ENCODE data around the gene MYO18B.

Gene MYO18B

DNA sequence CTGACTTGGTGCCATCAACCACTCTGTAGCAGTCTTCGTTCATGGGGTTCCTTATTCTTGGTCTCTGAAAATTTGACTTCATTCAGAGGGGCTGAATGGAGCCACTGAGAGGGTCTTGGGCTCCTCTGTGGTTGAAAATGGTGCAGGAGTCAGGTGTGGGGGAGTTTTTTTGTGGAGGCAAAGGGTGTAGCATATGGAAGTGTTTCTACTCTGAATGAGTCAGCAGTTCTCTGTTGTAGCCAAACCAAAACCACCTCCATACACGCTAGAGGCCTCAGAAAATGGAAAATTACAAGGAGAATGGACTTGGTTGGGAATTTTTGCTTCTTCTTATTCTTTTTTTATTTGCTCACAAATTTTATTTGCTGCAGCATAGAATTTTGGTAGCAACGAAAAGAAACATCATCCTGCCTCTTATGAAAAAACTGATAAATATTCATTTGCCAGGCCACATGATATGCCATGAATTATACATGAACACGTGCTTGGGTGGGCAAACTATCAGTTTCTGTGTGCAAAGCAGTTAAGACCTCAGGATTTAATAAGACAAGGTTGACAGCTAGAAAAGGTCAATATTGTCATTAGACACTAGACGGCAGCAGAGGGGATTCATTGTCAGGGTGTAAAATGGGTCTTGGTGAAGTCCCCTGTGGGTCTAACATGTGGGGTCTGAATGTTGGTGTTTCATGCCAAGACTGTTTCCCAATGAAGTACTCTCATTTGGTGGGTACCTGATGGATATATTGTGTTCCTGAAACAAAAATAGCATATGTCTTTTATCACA is 111.7 kb downstream of the MYO18B start:
- DNase-seq = peak; percentile 12

DNA sequence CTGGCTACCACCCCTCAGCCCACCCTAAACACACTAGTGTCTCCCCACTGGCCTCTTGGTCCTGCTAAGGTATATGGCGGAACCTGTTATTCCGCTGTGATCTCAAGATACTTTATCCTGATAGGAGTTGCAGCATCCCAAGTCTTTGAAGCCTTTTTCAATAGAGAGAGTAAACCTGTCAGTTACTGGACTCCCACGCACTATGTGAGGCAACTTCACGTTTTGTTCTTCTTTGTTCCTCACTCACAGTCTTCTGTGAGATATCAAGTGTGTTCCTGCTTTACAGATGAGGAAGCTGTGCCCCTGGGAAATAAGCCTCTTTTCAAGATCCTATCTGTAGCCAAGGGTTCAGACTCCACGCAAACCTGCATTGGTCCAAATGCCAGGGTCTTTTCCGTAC is 127.8 kb downstream of the MYO18B start:
- no peak for DNase-seq

DNA sequence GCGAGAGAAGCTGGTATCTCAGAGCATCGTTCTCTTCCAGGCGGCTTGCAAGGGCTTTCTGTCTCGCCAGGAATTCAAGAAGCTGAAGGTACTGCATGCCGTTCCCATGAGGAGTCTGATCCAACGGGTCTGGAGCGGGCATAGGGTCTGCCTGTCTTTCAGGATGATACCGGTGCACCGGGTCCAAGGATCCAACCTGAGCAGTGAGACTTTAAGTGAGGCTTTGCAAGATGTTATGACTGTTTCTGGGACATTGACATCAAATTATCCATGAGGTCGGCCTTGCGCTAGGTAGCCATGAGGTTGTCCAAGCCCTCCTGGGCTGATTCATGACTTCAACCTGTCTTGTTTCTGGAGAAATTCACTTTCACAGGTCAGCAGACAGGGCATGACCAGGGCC is 132.3 kb downstream of the MYO18B start:
- DNase-seq = no peak

DNA sequence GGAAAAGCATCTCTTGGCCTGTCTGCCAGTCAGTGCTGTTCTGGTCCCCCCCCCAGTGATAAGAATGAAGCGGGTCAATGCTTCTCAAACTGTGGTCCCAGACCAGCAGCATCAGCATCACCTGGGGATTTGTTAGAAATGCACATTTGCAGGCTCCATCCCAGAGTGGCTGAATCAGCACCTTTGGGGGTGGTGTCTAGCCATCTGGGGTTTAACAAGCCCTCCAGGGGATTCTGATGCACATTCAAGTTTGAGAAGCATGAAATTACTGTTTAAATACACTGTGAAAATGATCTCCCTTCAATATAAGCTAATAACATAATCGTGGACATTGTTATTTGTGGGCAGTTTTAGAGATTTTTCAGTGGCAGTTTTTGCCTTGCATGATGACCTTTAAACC is 133.5 kb downstream of the MYO18B start:
- DNase-seq = no peak

DNA sequence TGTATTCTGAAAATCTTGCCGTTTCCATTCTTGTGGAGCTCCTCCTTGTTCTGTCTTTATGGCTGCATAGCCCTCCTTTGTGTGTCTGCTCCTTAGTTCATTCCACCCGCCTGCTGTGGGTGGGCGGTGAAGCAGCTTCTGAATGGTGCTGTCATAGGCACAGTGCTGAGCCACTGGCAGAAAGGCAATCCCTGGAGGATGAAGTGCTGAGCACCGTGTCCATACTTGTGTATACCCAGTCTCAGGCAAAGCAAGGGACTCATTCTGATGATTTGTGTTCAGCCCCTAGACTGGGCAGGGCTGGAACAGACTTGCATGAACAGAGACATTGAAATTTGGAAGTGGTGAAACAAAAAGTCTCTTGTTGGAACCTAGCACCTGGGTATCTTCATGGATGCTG is 134.9 kb downstream of the MYO18B start:
- no peak for DNase-seq

DNA sequence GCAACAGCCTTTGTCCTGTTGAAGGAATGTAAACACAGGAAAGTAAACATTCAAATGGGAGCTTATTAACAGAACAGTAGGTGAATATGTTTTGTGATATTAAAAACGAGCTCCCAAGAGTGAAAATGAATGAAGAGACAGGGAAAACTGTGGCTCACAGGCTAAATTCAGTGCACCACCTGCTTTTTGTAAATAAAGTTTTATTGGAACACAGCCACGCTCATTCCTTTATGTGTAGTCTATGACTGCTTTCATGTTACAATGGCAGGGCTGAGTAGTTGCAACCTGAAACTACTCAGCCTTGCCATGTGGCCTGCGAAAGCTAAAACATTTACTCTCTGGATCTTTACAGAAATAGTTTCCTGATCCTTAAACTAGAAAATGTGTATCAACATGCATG is 136.9 kb downstream of the MYO18B start:
- DNase-seq = no peak

DNA sequence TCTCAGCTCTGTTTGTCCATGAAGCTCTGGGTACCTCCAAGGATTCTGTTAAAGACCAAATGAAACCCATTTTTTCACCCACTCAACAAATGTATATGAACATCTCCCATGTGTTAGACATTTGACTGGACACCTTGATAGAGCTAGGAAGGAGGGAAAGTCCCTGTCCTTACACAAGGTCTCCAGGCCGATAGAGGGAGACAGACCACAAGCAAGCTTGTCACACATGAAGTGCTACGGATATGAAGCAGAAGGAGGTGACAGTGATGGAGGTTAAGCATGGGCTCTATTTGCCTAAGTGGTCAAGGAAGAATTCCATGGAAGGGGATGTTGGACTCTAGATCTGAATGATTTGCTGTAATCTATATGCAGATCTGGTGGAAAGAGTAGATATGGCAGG is 138.5 kb downstream of the MYO18B start:
- no peak for DNase-seq

DNA sequence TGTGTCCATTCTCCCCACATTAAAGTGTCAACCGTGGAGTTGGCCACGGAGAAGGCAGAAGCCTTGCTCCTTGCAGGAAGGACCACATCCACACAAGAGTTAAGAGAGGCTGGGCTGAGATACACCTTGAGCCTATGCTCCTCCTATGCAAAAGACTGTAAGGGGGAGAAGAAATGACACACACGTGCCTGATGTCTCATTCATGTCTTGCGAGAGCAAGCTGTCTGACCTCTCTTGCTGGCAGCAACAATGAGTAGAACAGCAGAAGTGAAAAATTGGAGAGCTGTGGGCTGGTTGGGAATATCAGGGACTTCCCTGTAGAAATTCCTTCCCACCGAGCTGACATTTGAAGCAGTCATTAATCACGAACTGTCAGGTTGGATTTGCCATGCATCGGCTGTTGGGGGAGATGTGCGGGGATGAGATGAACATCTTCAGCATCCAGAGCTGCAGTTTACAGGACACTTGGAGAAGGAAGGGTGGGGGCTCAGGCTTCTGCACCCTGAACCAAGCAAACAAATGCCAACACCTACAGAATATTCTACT is 139.3 kb downstream of the MYO18B start:
- no peak for DNase-seq

DNA sequence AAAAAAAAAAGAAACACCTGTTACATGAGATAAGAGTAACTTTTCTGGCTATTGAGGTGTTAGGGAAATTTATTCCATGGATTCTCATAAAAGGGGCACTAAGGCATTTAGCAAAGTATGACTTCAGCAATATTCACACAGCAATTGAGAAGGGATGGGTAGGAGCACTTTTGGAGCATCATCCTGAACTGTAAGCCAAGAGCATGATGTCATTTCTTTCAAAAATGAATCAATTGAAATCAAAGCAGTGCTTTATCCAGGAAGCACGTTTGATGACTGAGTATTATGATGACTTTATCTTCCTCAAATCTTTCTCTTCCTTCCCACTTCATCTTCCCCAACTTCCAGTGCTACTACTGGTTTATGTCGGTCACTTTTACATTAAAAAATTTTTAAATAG is 140.4 kb downstream of the MYO18B start:
- DNase-seq = no peak

DNA sequence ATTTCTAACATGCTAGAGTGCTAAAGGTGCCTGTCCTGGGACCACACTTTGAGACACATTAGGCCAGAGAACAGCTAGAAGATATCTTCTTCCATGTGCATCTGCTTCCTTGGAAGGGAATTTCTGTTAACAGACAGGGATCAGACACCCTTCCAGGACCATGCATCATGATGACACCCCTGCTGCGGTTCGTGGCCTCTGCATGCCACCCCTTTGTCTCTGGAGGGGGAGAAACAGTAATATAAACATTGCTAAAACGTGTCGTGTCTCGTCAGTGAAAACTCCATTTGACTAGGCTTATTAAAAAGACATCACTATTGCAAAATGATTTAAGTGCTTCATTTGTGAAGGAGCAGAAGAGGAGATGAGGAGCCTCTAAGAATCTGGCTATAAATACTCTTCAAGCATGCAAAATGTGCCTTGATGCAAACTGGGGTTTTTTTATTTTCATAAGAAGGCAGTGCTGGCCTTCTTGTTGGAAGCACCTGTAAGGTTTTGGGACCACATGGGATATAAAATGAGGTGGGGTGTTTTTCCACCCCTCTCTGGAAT is 141.6 kb downstream of the MYO18B start:
- DNase-seq = no peak

DNA sequence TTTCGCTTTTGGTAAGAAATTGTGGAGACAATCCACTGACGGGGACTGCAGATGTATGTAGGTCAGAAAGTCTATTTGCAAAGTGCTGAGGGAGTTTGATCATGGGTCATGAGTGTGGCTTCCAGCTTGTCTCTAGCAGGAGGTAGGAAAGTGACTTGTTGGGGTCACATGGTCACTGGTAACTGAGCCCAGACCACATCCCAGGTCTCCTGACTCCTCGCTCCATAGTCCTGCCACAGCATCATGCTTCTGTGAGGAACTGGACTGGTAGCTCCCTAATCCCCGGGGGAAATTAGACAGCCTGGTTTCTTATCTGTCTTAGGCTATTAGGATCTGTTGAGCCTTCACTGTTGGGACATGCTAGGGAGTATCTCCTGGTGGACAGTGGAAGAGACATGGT is 142.1 kb downstream of the MYO18B start:
- DNase-seq = no peak

DNA sequence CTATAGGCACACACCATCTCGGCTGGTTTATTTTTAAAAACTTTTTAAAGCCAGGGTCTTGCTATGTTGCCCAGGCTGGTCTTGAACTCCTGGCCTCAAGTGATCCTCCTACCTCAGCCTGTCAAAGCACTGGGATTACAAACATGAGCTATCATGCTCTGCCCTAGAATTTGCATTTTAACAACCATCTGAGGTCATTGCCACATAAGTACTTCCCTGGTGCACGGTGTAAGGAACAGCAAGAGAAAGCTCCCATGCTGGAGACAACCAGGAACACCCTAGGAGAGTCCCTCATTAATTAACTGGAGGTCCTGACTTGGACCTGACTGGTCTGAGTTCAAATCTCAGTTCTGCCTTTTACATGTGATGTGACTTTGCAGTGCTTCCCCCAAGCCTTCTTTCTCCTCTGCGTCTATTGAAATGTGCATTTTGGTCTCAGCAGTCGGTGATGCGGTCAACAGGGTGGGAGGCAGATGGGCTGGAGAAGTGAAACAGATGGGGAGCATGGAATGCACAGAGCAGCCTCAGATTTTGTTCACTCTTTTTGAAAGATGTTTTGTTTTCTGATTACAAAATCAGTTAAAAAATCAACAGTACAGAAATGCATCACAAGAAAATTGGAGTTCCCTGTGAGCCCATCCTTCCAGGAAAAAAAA is 146.5 kb downstream of the MYO18B start:
- DNase-seq = no peak

DNA sequence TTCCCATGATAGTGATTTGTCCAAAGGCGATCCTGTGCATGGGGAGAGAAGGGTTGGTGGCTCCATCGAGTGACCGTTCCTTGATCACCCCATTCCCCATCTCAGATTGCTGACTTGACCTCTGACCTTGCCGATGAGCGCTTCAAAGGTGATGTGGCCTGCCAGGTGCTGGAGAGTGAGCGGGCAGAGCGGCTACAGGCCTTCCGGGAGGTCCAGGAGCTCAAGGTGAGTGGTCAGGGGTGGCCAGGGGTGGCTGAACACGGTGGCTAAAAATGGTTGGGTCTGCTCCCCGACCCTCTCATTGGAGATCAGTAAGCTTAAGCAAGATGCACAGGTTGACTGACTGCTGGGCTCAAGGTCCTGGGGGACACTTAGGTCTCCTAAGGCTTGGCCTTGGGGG is 148.7 kb downstream of the MYO18B start:
- no peak for DNase-seq

DNA sequence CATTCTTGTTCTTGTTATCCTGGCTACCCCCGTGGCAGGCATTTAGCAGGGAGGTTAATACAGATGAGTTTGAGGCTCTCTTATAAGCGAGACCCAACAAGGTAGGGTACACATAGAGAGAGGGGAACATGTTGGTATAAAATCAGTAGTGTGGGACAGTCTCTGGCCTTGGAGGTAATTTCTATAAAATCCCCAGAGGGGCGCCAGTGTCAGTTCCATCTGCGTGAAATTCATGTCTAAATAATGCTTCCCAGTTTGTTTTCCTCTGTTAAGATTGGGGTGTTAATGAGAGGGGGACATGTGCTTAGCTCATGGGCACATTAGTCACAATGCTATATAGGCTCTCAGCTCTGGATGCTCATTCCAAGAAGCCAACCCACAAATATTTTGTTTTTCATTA is 150.7 kb downstream of the MYO18B start:
- DNase-seq = no peak

DNA sequence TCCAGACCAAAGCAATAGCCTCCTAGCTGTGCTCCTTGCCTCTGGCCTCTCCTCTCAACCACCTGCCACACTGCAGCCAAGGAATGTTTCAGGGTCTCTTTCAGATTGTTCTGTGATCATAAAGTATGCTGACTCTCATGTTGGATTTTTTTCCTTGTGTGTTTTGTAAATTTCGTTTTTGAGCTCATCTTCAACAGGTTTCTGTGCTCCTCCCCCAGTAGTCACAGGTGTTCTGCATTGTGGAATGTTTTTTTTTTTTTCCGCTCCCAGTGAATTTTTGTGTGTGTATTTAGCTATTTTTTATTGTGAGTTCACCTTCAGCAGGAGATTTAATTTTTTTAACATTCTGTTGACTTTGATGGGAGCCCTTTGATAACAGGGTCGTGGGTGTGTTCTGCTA is 153.7 kb downstream of the MYO18B start:
- DNase-seq = no peak

DNA sequence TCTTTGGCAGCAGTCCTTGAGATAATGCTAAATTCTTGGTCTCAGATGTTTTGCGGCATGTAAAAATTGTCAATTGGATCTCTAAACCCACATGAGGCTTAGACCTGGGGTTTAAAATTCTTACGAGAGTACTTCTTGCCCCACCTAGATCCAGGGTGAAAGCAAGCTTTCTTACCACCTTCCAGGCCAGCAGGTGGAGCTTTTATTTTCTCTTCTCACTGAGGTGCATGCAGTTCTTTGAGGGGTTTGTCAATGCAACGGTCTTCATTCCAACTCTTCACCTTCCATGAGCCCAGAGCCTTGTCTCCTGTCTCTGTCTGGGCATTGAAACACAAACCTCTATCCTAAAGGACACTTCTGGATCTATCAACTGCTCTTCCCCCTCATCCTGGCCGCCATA is 154.1 kb downstream of the MYO18B start:
- DNase-seq = peak; percentile 13

DNA sequence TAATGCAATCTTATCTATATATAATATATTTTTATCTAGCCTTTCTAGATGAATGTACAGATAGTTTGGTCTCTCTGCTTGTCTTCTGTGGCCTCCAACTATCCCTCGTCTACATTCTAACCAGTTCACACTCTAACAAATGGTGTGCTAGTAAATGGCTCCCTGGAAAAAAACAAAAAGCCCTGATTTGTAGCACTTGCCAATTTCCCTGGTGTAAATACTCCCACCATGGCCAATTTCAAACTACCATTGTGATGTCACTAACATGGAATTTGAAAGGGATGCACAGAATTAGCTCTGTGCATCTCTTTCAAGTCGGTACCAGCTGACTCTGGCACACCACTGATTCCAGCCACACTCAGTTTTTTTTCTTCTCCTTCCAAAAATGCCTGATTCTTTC is 154.6 kb downstream of the MYO18B start:
- DNase-seq = no peak

DNA sequence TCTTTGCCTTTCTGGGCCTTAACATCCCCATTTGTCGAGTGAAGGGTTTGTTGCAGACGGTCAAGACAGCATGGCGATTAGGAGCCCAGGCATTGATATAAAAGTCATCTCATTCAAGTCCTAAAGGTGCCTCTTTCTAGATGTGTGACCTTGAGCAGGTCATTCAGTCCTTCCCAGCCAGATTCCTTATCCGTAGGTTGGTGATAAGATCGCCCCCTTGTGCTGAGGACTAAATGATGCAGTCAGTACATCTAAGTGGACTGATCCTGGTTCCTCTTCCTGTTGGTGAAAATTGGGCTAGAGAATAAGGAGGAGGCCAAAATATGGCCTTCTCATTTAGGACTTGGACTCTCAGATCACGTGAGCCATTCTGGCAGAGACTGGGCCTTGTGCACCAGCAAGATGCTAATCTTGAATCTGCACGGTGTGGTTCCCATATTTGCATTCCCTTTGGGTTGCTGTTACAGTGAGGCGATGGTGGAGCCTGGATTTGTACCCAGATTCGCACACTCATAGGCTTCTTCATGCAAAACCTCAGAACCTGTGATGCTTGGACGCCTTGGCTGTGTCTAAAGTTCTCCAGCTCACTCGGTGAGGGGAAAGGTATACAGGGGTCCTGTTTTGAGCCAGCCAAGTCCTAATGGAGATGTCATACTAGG is 156.8 kb downstream of the MYO18B start:
- DNase-seq = peak; percentile 20

DNA sequence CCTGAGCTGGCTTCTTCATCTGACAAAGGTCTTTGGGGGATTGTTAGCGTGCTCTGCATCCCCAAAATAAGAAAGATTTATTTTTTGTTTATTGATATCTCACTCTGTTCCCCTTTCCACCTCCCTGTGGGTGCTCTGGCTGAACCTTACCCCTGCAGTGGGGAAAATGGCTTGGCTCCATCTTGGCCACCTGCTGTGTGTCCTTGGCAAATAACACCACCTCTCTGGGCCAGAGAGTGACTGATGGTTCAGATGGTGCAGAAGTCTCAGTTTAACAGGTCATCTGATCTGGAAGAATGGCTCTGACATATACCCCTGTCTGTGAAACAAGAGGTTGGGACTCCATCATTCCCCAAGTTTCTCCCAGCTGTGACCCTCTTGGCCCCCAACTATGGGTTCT is 157.6 kb downstream of the MYO18B start:
- DNase-seq = no peak

DNA sequence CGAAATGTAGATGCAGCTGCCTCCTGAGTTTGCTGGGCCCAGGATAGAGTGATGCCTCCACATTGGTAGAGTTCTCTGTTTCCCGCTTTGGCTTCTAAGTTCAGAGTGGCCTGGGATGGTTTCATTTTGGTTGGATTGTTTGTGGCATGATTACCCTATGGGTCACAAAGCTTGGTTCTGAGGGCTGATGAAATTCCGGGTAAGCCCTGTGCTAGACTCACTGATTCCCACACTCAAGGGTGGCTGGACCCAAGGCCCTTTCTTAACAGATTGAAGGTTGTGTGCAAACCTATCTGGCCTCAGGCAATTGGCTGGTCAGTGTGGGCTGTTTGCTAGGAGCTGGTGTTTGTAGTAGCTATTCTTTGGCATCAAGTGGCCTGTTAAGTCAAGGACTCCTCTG is 158.4 kb downstream of the MYO18B start:
- DNase-seq = no peak

DNA sequence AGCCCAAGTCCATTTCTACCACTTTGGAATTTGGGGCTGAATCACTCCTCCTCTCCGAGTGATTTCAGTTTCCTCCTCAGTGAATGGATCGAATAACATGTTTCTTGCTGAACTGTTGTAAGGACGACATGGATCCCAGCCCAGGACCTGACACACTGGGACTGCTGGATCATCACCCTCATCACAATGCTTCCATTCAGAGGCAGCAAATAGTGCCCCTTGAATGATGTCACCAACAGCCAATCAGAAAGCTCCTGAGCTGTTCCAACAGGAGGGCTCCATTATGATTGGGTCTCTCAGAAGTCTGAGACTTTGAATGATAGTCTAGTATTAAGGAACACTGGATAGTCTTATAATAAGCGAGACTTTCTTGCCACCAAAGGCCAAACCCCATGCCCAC is 158.9 kb downstream of the MYO18B start:
- no peak for DNase-seq

DNA sequence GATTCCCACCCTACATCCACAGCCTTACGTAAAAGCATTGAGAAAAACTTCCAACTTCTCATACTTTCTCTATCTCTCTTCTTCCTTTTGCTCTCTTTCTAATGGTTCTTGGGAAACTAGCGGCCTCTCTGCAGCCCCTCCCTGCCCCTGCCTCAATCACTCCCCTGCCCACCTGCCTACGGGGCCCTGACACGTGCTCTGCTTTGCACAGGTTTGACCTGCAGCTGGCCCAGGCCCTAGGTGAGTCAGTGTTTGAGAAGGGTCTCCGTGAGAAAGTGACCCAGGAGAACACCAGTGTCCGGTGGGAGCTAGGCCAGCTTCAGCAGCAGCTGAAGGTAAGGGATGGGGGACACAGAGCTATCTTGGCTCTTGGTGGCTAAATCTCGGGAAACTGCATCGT is 160.4 kb downstream of the MYO18B start:
- no peak for DNase-seq

DNA sequence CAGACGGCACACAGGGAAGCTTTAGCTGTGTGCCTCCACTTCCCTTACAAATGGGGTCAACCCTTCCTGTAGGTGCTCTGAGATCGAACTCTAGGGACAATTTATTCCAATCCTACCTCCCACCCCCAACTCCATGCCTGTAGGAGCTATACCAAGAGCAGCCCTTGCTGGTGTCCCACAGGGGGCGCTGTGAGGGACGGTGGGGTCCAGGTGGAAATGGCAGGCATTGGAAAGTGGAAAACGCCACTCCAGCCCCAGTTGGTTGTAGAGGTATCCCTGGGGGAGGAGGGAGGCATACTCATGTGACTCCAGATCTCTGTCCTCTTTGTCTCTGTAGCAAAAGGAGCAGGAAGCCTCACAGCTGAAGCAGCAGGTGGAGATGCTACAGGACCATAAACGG is 161.3 kb downstream of the MYO18B start:
- DNase-seq = peak; percentile 11

DNA sequence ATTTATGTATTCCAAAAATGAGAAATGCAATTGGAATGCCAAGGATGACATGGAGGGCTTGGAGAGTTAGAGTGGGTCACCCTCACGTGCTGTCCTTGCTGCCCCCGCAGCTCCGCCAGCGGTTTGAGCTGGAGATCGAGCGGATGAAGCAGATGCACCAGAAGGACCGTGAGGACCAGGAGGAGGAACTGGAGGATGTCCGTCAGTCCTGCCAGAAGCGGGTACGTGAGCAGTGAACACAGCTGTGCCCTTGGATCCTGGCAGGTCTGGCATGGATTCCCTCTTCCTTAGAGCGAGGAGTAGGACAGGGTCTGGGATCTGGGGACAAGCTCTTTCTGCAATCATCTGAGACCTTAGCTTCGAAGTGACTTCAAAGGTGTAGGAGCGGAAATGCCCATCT is 166.2 kb downstream of the MYO18B start:
- DNase-seq = no peak
